A673 (cell line): ENCODE data around the gene EPS8.

Experiments
- EZH2 ChIP-seq: fragments of 200-600 bp; sonication (generic); IDR thresholded peaks from 2 replicates; pipeline ENCODE4 v1.6.1; 2017; ENCODE audit warnings: borderline replicate concordance, low read depth, mild to moderate bottlenecking, mixed read lengths, antibody characterized with exemption, low read length; ENCODE audit not compliant: poor library complexity, severe bottlenecking
- TF ChIP-seq, protein P1 (sequence below): fragments of 300-800, 200-600 bp; sonication (generic); conservative IDR thresholded peaks from 2 replicates; pipeline ENCODE4 v1.5.1; 2017; ENCODE audit warnings: low read depth, mild to moderate bottlenecking, antibody characterized with exemption, low read length, moderate library complexity, mixed read lengths

DNA sequence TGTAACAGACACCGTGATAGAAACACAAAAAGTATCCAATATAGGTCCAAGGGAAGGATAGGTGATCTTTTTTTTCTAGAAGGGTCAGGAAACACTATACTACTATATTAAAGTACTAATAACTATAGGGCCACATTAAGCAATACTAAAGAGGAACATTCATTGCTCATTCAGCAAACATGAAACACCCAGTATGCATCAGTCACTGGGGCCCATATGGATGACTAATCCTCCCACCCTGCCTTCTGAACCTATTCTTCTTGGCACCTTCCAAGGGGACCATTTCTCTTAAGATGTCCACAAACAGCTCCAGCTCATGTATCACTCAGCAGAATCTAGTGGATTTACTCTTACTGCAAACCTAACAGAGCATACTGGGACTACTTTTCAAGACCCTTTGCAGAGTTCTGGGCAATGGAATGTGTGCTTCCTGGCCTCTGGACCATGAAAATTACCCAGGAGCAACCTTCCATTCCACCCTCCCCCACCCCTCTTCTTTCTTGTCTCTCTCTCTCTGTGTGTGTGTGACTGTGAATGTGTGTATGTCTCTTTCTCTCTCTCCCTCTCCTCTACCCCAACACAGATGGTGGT lies 187.9 kb downstream of the EPS8 start:
- TF ChIP-seq, protein P1, sequence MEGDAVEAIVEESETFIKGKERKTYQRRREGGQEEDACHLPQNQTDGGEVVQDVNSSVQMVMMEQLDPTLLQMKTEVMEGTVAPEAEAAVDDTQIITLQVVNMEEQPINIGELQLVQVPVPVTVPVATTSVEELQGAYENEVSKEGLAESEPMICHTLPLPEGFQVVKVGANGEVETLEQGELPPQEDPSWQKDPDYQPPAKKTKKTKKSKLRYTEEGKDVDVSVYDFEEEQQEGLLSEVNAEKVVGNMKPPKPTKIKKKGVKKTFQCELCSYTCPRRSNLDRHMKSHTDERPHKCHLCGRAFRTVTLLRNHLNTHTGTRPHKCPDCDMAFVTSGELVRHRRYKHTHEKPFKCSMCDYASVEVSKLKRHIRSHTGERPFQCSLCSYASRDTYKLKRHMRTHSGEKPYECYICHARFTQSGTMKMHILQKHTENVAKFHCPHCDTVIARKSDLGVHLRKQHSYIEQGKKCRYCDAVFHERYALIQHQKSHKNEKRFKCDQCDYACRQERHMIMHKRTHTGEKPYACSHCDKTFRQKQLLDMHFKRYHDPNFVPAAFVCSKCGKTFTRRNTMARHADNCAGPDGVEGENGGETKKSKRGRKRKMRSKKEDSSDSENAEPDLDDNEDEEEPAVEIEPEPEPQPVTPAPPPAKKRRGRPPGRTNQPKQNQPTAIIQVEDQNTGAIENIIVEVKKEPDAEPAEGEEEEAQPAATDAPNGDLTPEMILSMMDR = no peak
- no peak for TF ChIP-seq EZH2
